SK-N-MC (cell line): ENCODE data around the gene GBE1.

ENCODE experiments used
- DNase-seq: peaks from one replicate; pipeline ENCODE4 v3.0.0-alpha.2; 2011; ENCODE audit warnings: low read depth, low spot score
- H3K27ac ChIP-seq: fragments of 200-600 bp; sonication (generic); 2 replicates; pipeline ENCODE4 v1.5.1; 2016; ENCODE audit warnings: mixed run types
- H3K36me3 ChIP-seq: fragments of 200-600 bp; sonication (generic); 2 replicates; pipeline ENCODE4 v1.6.1; 2017; ENCODE audit warnings: antibody characterized with exemption, low read length, mixed read lengths; ENCODE audit not compliant: insufficient read depth
- H3K4me3 ChIP-seq: fragments of 200-600 bp; sonication (generic); 2 replicates; pipeline ENCODE4 v1.5.1; 2016
- H3K9ac ChIP-seq: fragments of 200-600 bp; sonication (generic); 2 replicates; pipeline ENCODE4 v1.8.0; 2017; ENCODE audit warnings: mixed run types, mixed read lengths; ENCODE audit not compliant: insufficient read length
- H3K9me3 ChIP-seq: fragments of 200-600 bp; sonication (generic); 2 replicates; pipeline ENCODE4 v1.6.1; 2017; ENCODE audit warnings: low read depth, mild to moderate bottlenecking, antibody characterized with exemption, low read length, moderate library complexity, mixed read lengths
- EZH2 ChIP-seq: fragments of 200-600 bp; sonication (generic); IDR thresholded peaks from one replicate; pipeline ENCODE4 v1.6.1; 2017; ENCODE audit warnings: antibody characterized with exemption
- FOXP2 ChIP-seq: optimal IDR thresholded peaks from 2 replicates; pipeline ENCODE3; 2011; ENCODE audit warnings: mild to moderate bottlenecking, moderate library complexity; ENCODE audit not compliant: insufficient read depth; ENCODE audit errors: extremely low read length, control extremely low read depth
- POLR2AphosphoS5 ChIP-seq: IDR thresholded peaks from 2 replicates; pipeline ENCODE4 v1.6.1; 2012; ENCODE audit warnings: mild to moderate bottlenecking, low read depth, low read length, borderline replicate concordance

GBE1 gene

GRCh38 chr3:81592101-81592500, 169.3 kb downstream of the GBE1 start:
- H3K4me3 ChIP-seq: no peak overlapping the region
- no peak for DNase-seq
- H3K9ac ChIP-seq: no peak overlapping the region
- no peaks in the 10 kb centered on the region for H3K9me3 ChIP-seq
- no peaks in the 10 kb centered on the region for H3K36me3 ChIP-seq
- H3K27ac ChIP-seq: no peak overlapping the region
- TF ChIP-seq EZH2 (no peak), POLR2AphosphoS5 (no peak), FOXP2 (no peak)

- no peaks in the 10 kb centered on the region for H3K36me3 ChIP-seq
- H3K9ac ChIP-seq: no peak overlapping the region
- no peak for TF ChIP-seq POLR2AphosphoS5
- TF ChIP-seq EZH2: no peak
- TF ChIP-seq FOXP2: no peak
- no peak for DNase-seq
- no peaks in the 10 kb centered on the region for H3K9me3 ChIP-seq
- no peak overlapping the region for H3K4me3 ChIP-seq
- H3K27ac ChIP-seq: no peak overlapping the region
Measured at GRCh38 chr3:81585937-81586336, 175.5 kb downstream of the GBE1 start.

DNA sequence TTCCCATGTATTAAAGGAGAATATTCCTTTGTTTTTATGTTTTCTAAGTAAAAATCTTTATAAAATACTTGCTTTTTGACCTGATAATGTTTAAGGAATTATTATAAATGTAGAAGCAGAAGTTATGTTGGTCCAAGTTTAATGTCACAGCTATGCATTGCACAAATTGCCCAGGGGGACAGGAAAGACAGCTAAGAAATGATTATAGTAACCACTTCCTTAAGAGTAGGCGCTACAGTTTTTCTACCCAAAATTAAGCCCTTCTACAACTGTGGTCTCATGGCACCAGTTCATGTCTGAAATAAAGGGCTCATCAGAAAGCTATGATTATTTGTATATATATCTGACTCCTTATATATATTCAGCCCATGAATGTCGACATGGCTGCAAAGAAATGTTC, 176.4 kb downstream of the GBE1 start:
- Histone ChIP-seq H3K4me3 (no peak overlapping the region), H3K36me3 (no peaks in the 10 kb centered on the region), H3K9me3 (no peaks in the 10 kb centered on the region), H3K27ac (no peak overlapping the region), H3K9ac (no peak overlapping the region)
- no peak for TF ChIP-seq EZH2
- no peak for TF ChIP-seq FOXP2
- no peak for TF ChIP-seq POLR2AphosphoS5
- no peak for DNase-seq

- Histone ChIP-seq H3K9ac (no peak overlapping the region), H3K36me3 (no peaks in the 10 kb centered on the region), H3K4me3 (no peak overlapping the region), H3K27ac (no peak overlapping the region), H3K9me3 (no peaks in the 10 kb centered on the region)
- no peak for DNase-seq
- TF ChIP-seq EZH2 (no peak), FOXP2 (no peak), POLR2AphosphoS5 (no peak)
Measured at GRCh38 chr3:81581966-81582599, 179.4 kb downstream of the GBE1 start.

DNA sequence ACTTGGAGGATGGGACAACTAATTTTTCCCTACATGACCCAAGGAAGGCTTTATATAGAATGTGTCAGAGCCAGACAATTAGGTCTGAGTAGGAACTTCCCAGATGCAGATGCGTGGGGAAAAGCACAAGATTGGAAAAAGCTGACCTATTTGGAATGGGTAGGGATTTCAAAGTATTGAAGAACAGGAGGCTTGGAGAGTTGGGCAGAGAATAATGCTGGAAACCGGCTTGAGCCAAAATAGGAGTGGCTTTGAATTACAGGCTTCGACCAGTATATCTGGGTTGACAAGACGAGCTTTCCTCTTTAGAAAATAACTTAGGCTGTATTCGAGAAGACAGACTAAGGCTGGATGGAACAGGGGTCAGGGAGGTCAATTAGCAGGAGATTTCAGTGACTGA, 181.1 kb downstream of the GBE1 start:
- no peak for DNase-seq
- no peaks in the 10 kb centered on the region for H3K36me3 ChIP-seq
- H3K4me3 ChIP-seq: no peak overlapping the region
- H3K9me3 ChIP-seq: no peaks in the 10 kb centered on the region
- H3K9ac ChIP-seq: no peak overlapping the region
- TF ChIP-seq POLR2AphosphoS5 (no peak), FOXP2 (no peak), EZH2 (no peak)
- no peak overlapping the region for H3K27ac ChIP-seq

GRCh38 chr3:81579744-81580143, 181.7 kb downstream of the GBE1 start:
- DNase-seq: no peak
- H3K4me3 ChIP-seq: no peak overlapping the region
- H3K36me3 ChIP-seq: no peaks in the 10 kb centered on the region
- H3K9ac ChIP-seq: no peak overlapping the region
- no peak for TF ChIP-seq FOXP2
- TF ChIP-seq POLR2AphosphoS5: no peak
- TF ChIP-seq EZH2: no peak
- H3K9me3 ChIP-seq: no peaks in the 10 kb centered on the region
- H3K27ac ChIP-seq: no peak overlapping the region

DNA sequence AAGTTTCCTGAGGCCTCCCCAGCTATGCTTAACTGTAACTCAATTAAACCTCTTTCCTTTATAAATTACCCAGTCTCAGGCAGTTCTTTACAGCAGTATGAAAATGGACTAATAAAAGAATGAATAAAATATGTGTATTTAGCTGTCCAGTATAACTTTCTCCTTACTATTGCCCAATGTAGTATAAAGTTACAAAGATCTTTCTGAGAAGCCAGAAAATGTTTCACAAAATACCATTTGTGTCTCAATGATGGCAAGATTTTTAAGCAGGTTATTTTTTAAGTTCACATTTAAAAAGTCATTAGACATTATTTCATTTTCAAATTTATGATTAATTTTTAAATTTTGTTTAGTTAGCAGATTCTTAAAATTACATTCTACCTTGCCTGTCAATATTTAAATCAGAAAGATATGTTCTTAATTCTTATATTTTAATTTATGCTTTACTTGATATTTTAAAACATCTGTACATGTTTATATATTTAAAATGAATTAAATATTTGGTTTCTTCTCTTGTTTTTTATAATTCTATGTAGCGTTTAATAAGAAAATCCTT, 189.2 kb downstream of the GBE1 start:
- H3K27ac ChIP-seq: no peak overlapping the region
- no peaks in the 10 kb centered on the region for H3K36me3 ChIP-seq

GRCh38 chr3:81568378-81568777, 193.1 kb downstream of the GBE1 start:
- Histone ChIP-seq H3K4me3 (no peak overlapping the region), H3K27ac (no peak overlapping the region), H3K9me3 (no peaks in the 10 kb centered on the region), H3K36me3 (no peaks in the 10 kb centered on the region), H3K9ac (no peak overlapping the region)
- TF ChIP-seq FOXP2 (no peak), POLR2AphosphoS5 (no peak), EZH2 (no peak)
- DNase-seq: no peak

More for the DNA sequence above, 189.2 kb downstream of the GBE1 start:
- no peaks in the 10 kb centered on the region for H3K9me3 ChIP-seq
- TF ChIP-seq POLR2AphosphoS5: no peak
- no peak for TF ChIP-seq EZH2
- TF ChIP-seq FOXP2: no peak
- no peak overlapping the region for H3K9ac ChIP-seq
- no peak overlapping the region for H3K4me3 ChIP-seq
- DNase-seq: no peak

DNA sequence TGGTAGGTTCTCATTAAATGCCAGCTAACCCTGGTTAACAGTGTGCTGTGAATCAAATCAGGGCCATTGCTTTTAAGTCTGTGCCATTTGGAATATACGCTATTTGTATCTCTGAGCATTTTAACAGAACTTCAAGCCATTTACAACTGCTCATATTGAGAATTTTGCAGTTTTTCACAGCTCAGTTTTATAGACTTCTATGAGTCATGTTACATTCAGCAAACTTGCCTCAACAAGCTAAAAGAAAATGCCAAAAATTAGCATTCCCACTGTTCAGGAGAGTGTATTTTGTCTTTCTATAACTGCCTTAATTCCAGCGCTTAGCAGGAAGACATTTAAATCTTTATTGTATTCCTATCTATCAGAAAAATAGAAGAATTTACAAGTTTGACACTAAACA, 196.4 kb downstream of the GBE1 start:
- DNase-seq: no peak
- no peak overlapping the region for H3K27ac ChIP-seq
- H3K9ac ChIP-seq: no peak overlapping the region
- H3K4me3 ChIP-seq: no peak overlapping the region
- TF ChIP-seq FOXP2 (no peak), EZH2 (no peak), POLR2AphosphoS5 (no peak)
- H3K9me3 ChIP-seq: no peaks in the 10 kb centered on the region
- H3K36me3 ChIP-seq: no peaks in the 10 kb centered on the region
